Measurements from ENCODE around the gene PRAMEF13.
"Not testable (repeated sequence)": the region's sequence is repeated elsewhere in the genome, so short reads cannot be mapped to it uniquely, and the experiment has no call there.

PRAMEF13 gene

GRCh38 chr1:13201309-13201708, at the start of gene PRAMEF13:
Gene PRAMEF13, minus strand, starts transcription at chr1:13201409. Its CDS starts 1,820 bp downstream, at chr1:13199589.
- not testable (repeated sequence) for DNase-seq (ENCODE audit: low read depth)

GRCh38 chr1:13247122-13247521, 45.9 kb upstream of the PRAMEF13 start:
- not testable (repeated sequence) for DNase-seq (ENCODE audit: low read depth)

GRCh38 chr1:13246554-13246871, 45.3 kb upstream of the PRAMEF13 start:
- not testable (repeated sequence) for DNase-seq (ENCODE audit: low read depth)

- not testable (repeated sequence) for DNase-seq (ENCODE audit: low read depth)
Measured at GRCh38 chr1:13245841-13246553, 44.8 kb upstream of the PRAMEF13 start.

- not testable (repeated sequence) for DNase-seq (ENCODE audit: low read depth)
Measured at GRCh38 chr1:13243536-13244263, 42.5 kb upstream of the PRAMEF13 start.

- not testable (repeated sequence) for DNase-seq (ENCODE audit: low read depth)
Measured at GRCh38 chr1:13239633-13240032, 38.4 kb upstream of the PRAMEF13 start.

- not testable (repeated sequence) for DNase-seq (ENCODE audit: low read depth)
Measured at GRCh38 chr1:13237572-13237971, 36.4 kb upstream of the PRAMEF13 start.

GRCh38 chr1:13234057-13234456, 32.8 kb upstream of the PRAMEF13 start:
- DNase-seq (ENCODE audit: low read depth): not testable (repeated sequence)

GRCh38 chr1:13232056-13232455, 30.8 kb upstream of the PRAMEF13 start:
- DNase-seq (ENCODE audit: low read depth): not testable (repeated sequence)

- DNase-seq (ENCODE audit: low read depth): not testable (repeated sequence)
Measured at GRCh38 chr1:13231061-13231750, 30.0 kb upstream of the PRAMEF13 start.

GRCh38 chr1:13230601-13231000, 29.4 kb upstream of the PRAMEF13 start:
- DNase-seq (ENCODE audit: low read depth): not testable (repeated sequence)

- DNase-seq (ENCODE audit: low read depth): not testable (repeated sequence)
Measured at GRCh38 chr1:13230096-13230495, 28.9 kb upstream of the PRAMEF13 start.

- no peak for DNase-seq (ENCODE audit: low read depth)
Measured at GRCh38 chr1:13228343-13228781, 27.2 kb upstream of the PRAMEF13 start.

GRCh38 chr1:13227271-13228055, 26.3 kb upstream of the PRAMEF13 start:
- not testable (repeated sequence) for DNase-seq (ENCODE audit: low read depth)

- not testable (repeated sequence) for DNase-seq (ENCODE audit: low read depth)
Measured at GRCh38 chr1:13225675-13226204, 24.5 kb upstream of the PRAMEF13 start, which contains the start of gene PRAMEF18. Gene PRAMEF18, minus strand, starts transcription at chr1:13226154. Its CDS starts 48 bp downstream, at chr1:13226106.

- DNase-seq (ENCODE audit: low read depth): no peak
Measured at GRCh38 chr1:13224480-13225060, 23.4 kb upstream of the PRAMEF13 start.

- DNase-seq (ENCODE audit: low read depth): not testable (repeated sequence)
Measured at GRCh38 chr1:13222788-13223187, 21.6 kb upstream of the PRAMEF13 start.

GRCh38 chr1:13219203-13219602, 18.0 kb upstream of the PRAMEF13 start:
- not testable (repeated sequence) for DNase-seq (ENCODE audit: low read depth)

GRCh38 chr1:13216619-13217018, 15.4 kb upstream of the PRAMEF13 start:
- DNase-seq (ENCODE audit: low read depth): not testable (repeated sequence)

- not testable (repeated sequence) for DNase-seq (ENCODE audit: low read depth)
Measured at GRCh38 chr1:13208712-13209111, 7.5 kb upstream of the PRAMEF13 start.

GRCh38 chr1:13171548-13171947, 29.7 kb downstream of the PRAMEF13 start, which contains the start of gene PRAMEF9:
Gene PRAMEF9, plus strand, starts transcription at chr1:13171848. Its CDS starts 3,433 bp downstream, at chr1:13175281.
- not testable (repeated sequence) for DNase-seq (ENCODE audit: low read depth)

All from T-helper 22 cell (primary cell).